GM18907 (cell line): ENCODE measurements around the gene PPM1D.
A peak's percentile ranks its signal among the peaks of the same experiment; 100 is the strongest.
"Not testable (repeated sequence)": the region's sequence is repeated elsewhere in the genome, so short reads cannot be mapped to it uniquely, and the experiment has no call there.

Source experiments
- ATAC-seq: cut with Tn5 transposase; IDR thresholded peaks from one replicate; pipeline ENCODE4 v1.9.1; 2021; ENCODE audit warnings: mild to moderate bottlenecking, moderate library complexity; ENCODE audit not compliant: unreplicated experiment

The PPM1D gene

DNA sequence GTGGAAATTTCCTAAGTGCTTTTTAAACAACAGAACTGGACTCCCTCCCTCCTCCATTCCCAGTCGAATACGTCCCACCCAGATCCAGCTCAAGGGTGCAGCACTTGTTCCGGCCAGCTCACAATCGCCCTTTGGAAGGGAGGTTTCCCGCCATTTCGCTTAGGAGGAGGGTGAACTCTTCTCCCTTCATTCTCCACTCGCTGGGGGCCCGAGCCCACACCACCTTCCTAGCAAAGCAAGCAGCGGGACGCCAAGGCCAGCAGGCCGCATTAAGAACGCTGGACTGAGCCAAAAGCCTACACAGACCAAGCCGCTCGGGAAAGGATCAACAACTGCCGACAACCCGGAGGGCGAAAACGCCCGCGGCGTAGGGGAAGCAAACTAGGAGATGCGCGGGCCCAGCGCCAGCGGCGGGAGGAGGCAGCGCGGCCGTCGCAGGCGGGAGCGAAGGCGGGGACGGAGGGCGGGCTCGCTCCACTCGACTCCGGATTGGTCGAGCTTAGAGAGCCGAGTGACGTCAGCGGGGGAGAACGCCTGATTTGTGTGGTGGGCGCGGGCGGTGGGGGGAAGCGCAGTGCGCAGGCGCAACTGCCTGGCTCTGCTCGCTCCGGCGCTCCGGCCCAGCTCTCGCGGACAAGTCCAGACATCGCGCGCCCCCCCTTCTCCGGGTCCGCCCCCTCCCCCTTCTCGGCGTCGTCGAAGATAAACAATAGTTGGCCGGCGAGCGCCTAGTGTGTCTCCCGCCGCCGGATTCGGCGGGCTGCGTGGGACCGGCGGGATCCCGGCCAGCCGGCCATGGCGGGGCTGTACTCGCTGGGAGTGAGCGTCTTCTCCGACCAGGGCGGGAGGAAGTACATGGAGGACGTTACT is at the start of gene PPM1D:
Gene PPM1D (plus strand): TSS at position 574 of the 870 bp plus-strand sequence. CDS start 222 bp downstream, at position 796.
- peak; percentile 90 for ATAC-seq

DNA sequence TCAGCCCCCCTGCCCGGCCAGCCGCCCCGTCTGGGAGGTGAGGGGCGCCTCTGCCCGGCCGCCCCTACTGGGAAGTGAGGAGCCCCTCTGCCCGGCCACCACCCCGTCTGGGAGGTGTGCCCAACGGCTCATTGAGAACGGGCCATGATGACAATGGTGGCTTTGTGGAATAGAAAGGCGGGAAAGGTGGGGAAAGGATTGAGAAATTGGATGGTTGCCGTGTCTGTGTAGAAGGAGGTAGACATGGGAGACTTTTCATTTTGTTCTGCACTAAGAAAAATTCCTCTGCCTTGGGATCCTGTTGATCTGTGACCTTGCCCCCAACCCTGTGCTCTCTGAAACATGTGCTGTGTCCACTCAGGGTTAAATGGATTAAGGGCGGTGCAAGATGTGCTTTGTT is 47.7 kb upstream of the PPM1D start:
- not testable (repeated sequence) for ATAC-seq

DNA sequence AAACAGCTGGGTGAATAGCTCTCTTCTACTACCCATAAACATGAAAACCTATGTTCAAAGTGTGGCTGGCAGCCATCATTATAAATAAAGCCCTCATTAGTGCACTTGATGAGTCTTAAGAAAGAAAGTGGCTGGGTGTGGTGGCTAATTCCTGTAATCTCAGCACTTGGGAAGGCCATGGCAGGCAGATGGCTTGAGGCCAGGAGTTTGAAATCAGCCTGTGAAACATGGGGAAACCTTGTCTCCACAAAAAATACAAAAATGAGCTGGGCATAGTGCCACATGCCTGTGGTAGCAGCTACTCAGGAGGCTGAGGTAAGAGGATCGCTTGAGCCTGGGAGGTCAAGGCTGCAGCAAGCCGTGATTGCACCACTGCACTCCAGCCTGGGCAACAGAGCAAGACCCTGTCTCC is 45.6 kb upstream of the PPM1D start:
- ATAC-seq, result no peak

- no peak for ATAC-seq
These were observed 44.2 kb upstream of the PPM1D start for GRCh38 chr17:60555786-60556185.

GRCh38 chr17:60557805-60558204 is 42.2 kb upstream of the PPM1D start:
- ATAC-seq, result no peak

DNA sequence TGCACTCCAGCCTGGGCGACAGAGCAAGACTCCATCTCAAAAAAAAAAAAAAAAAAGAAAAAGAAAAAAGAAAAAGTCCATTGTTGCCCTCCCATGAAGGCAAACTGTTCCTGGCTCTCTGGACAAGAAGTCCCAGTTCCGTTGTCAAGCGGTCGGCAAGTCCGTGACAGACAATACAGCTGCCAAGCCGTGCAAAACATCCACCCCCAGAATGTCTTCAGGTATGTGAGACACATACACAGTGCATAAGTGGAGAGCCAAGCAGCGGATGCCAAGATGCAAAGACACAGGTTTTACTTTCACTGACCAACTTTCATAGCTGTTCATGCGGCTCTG is 40.4 kb upstream of the PPM1D start:
- ATAC-seq, result no peak

GRCh38 chr17:60559995-60560859 is 39.8 kb upstream of the PPM1D start:
- no peak for ATAC-seq

DNA sequence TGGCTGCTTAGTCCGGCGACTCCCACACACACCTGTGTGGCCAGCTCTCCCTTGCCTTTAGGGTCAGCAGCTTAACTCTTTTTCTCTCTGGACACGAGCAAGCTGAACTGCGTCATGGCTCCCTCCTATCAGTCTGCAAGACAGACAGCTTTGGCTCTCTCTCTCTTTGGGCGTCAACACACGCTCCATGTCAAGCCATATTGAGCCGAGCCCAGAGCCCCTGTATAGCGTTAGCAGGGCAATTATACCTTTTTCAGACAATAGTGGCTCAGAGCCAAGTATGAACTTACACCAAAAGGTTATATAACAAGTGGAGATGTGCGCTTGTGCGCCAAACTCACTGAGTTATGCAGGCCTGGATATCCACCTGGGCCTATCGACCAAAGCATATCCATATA is 39.1 kb upstream of the PPM1D start:
- no peak for ATAC-seq

DNA sequence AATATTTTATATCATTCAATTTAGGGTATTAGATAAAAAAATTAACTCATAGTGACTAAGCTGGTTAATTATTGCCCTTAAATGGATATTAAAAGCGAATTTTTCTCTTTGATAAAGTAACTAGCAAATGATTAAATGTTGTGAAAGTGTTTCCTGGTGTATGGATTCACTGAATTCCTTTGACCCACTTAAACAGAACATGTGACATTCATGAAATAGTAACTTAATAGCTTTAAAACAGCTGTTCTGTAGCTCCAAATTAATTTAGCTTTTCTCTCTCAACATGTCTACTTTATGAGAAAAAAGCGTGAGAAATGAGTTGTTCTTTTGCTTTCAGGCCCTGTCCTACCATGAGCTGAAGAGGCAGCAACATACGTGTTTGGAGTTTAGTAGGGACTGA is 37.6 kb upstream of the PPM1D start:
- ATAC-seq, result no peak

DNA sequence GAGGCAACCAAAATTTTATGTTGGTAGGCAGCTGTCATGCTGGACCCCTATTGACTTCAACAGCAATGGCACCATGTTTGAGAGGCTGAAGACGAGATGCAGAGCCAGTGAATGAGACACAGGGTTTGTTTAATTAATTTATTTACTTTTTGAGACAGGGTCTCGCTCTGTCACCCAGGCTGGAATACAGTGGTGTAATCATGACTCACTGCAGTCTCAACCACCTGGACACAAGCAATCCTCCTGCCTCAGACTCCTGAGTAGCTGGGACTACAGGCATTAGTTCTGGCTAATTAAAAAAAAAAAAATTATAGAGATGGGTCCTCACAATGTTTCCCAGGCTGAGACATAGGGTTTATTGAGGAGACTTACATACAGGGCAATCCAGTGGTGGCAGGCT is 36.2 kb upstream of the PPM1D start:
- no peak for ATAC-seq

- ATAC-seq, result no peak
These were observed 34.8 kb upstream of the PPM1D start for GRCh38 chr17:60565233-60565632.

DNA sequence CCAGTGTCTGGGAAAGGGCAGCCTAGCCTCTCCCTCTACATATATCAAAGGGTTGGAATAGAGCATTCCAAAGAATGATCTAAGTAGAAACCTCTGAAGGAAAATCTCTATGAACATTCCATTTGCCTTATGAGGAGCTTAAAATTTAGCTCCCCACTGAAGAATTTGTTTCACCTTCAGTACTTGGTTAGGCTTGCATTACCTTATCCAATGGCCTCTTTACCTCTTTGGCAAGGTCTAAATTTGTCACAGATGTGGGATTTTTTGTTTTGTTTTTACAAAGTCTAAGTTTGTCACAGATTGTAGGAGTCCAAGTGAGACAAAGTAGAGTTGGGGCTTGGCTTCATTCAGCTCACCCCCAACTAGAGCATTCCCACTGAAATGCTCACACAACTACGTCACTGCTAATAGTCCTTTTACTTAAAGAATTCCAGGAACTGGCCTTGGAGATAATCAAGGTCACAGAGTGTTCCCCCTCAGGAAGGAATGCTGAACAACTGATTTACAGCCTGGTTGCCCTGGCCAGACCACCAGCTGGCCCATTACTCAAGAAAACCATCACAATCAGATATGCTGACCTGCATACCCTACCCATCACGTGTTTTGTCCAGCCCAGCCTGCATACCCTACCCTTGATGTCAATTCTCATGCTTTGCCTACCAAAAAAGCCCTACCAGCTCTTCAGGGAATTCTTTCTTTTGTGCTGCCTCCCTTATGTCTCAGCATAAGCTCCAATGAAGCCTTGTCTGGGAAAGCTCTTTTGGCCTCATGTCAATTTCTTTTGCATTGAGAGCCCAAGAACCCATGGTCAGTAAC is 26.5 kb upstream of the PPM1D start:
- no peak for ATAC-seq

DNA sequence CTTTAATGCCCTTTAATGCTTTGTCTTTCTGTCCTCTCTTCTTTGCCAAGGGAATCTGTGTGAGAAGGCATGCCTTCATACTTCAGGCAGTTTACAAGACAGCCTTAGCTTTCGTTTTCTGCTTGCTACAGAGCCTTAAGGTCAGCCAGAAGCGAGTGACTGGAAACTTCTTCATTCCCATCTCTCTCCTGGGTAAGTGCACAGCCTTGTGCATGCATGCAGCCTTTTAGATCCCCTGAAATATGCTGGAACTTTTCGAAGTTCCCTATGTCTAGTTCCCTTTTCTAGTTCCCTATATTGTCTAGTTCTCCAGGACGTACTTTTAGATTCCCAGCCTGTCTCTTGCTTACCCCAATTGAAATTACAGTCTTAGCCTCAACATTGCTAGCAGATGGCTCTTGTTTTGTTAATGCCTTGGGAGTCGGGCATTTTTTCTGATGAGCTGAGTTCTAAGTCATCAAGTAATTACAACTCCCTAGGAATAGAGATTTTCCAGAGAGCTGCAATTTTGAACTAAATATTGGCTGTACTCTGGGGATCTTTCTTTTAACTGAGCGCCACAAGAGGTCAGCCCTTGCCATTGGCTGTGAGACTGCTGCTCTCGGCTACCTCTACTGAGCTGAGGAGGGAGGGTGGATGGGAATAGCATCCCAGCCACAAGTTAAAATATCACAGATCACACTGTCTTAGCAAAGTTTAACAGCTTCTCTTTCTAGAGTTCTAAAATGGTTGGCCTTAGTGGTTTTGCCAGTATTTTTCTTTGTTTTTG is 22.7 kb upstream of the PPM1D start:
- ATAC-seq, result no peak

GRCh38 chr17:60579090-60579489 is 20.9 kb upstream of the PPM1D start:
- ATAC-seq, result no peak

GRCh38 chr17:60579551-60579950 is 20.4 kb upstream of the PPM1D start:
- ATAC-seq, result no peak

GRCh38 chr17:60583008-60583407 is 17.0 kb upstream of the PPM1D start:
- ATAC-seq, result no peak

DNA sequence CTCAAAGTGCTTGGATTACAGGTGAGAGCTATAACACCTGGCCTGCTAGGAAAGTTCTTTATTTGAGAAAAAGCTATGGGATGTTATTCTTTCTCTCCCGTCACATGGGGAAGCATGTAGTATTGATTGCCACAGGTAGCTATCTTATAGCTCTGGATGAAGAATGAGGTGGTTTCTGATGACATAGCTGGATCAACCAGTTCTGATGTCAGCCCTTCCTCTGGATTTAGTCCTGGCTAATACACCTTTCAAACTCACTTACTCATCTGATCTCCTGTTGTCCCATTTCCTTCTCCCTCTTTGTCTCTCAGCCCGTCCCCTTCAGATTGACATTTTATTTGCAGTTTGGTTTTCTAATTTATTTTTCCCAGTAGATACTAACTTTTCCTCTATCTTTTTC is 14.1 kb upstream of the PPM1D start:
- ATAC-seq, result no peak

- no peak for ATAC-seq
These were observed 13.6 kb upstream of the PPM1D start for GRCh38 chr17:60586288-60586974.

DNA sequence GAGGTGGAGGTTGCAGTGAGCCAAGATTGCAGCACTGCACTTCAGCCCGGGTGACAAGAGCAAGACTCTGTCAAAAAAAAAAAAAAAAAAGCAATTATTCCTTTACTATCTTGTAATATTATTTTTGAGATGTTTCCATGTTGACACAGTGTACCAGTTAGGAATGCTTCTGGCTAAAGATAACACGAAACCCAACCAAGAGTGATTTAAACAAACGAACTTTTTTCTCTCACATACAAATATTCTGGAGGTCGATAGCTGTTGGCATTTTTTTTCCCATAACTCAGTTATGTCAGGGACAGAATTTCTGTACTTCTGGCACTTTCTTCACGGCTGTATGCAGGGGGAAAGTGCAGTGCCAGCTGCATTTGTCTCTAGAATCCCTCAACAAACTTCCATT is 9.9 kb upstream of the PPM1D start:
- ATAC-seq, result no peak

DNA sequence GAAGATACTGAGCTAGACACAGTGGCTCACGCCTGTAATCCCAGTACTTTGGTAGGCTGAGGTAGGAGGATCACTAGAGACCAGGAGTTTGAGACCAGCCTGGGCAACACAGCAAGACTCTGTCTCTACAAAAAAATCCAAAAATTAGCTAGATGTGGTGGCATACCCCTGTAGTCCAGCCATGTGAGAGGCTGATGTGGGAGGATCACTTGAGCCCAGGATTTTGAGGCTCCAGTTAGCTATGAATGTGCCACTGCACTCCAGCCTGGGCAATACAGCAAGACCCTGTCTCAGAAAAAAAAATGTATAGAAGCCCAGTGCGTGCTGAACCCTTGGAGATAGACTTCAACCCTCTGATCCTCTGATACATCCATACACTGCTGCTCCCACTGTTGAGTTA is 7.2 kb upstream of the PPM1D start:
- ATAC-seq, result no peak
